ENCODE data around the gene SPINT2. TPM values are rescaled to one million over a fixed set of nuclear protein-coding genes. Genes with fewer than 3 reads are reported as not detected.
A peak's percentile ranks its signal among the peaks of the same experiment; 100 is the strongest.

Gene SPINT2
- total RNA-seq, 4 donors from 2014 or later: 11.8 to 72.8 (median 29.4) TPM

- intact Hi-C loops (cut with DNase I; ENCODE audit: low total_unique reads): no loop called here
- Histone ChIP-seq H3K27me3 (no peaks in the 10 kb centered on the region), H3K4me1 (peaks cover 0 to 9% of the 10 kb centered on the region in 2 donors), H3K27ac (no peak overlapping the region), H3K9me3 (no peaks in the 10 kb centered on the region), H3K4me3 (no peak overlapping the region), H3K36me3 (no peaks in the 10 kb centered on the region)
- no peak for TF ChIP-seq POLR2A (IDR thresholded peaks at IDR 0.05)
- TF ChIP-seq, protein P1, sequence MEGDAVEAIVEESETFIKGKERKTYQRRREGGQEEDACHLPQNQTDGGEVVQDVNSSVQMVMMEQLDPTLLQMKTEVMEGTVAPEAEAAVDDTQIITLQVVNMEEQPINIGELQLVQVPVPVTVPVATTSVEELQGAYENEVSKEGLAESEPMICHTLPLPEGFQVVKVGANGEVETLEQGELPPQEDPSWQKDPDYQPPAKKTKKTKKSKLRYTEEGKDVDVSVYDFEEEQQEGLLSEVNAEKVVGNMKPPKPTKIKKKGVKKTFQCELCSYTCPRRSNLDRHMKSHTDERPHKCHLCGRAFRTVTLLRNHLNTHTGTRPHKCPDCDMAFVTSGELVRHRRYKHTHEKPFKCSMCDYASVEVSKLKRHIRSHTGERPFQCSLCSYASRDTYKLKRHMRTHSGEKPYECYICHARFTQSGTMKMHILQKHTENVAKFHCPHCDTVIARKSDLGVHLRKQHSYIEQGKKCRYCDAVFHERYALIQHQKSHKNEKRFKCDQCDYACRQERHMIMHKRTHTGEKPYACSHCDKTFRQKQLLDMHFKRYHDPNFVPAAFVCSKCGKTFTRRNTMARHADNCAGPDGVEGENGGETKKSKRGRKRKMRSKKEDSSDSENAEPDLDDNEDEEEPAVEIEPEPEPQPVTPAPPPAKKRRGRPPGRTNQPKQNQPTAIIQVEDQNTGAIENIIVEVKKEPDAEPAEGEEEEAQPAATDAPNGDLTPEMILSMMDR (IDR thresholded peaks at IDR 0.05): no peak
- no peak for DNase-seq
Measured at GRCh38 chr19:38283271-38283670, 18.9 kb downstream of the SPINT2 start.

DNA sequence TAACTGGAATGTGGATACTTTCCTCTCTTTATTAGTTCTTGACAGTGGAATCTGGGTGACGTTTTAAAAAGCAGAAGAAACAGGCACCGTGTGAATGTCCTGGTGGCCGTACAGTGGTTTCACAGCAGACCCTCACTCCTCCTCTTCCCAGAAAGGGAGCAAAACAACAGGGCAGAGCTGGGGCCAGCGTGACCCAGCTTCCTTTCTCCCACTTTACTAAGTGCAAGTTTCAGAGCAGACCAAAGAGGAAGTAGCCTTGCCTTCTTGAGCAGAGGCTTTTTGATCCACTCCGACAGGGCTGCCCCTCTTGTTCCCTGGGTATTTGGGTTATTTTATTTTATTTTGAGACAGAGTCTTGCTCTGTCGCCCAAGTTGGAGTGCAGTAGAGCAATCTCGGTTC is 20.0 kb downstream of the SPINT2 start:
- no peak for DNase-seq
- Histone ChIP-seq H3K4me1 (peaks cover 0 to 4% of the 10 kb centered on the region in 2 donors), H3K36me3 (no peaks in the 10 kb centered on the region), H3K27ac (peak overlapping the region in 1 of 2 donors; percentile 47), H3K4me3 (no peak overlapping the region), H3K9me3 (no peaks in the 10 kb centered on the region), H3K27me3 (no peaks in the 10 kb centered on the region)
- no peak for TF ChIP-seq POLR2A (IDR thresholded peaks at IDR 0.05)
- TF ChIP-seq, protein P1 (IDR thresholded peaks at IDR 0.05): no peak
- intact Hi-C loops (cut with DNase I; ENCODE audit: low total_unique reads): no loop called here

DNA sequence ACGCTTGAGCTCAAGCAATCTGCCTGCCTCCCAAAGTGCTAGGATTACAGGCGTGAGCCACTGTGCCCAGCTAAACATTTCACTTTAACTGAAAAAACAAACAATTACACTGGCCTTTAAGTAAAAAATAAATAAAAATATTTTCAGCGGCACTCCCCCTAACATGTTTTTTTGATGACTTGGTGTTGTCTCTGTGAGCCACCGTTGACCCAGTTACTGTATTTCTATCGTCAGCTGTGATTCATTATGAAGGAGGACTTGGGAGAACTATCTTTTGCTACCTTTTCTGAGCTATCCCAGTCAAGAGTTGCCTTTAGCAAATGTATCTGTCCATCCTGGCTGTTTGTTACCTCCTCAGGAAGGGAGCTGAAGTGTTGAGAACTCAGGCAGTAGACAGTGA is 21.2 kb downstream of the SPINT2 start:
- TF ChIP-seq, protein P1 (IDR thresholded peaks at IDR 0.05): no peak
- no peak for TF ChIP-seq POLR2A (IDR thresholded peaks at IDR 0.05)
- Histone ChIP-seq H3K4me3 (no peak overlapping the region), H3K27me3 (no peaks in the 10 kb centered on the region), H3K36me3 (no peaks in the 10 kb centered on the region), H3K27ac (no peak overlapping the region), H3K9me3 (no peaks in the 10 kb centered on the region), H3K4me1 (peaks cover 0 to 4% of the 10 kb centered on the region in 2 donors)
- intact Hi-C loops (cut with DNase I; ENCODE audit: low total_unique reads): no loop called here
- DNase-seq: no peak

- Histone ChIP-seq H3K27ac (no peak overlapping the region), H3K4me1 (peaks cover 0 to 4% of the 10 kb centered on the region in 2 donors), H3K27me3 (no peaks in the 10 kb centered on the region), H3K4me3 (no peak overlapping the region), H3K36me3 (no peaks in the 10 kb centered on the region), H3K9me3 (no peaks in the 10 kb centered on the region)
- DNase-seq: no peak
- intact Hi-C loops (cut with DNase I; ENCODE audit: low total_unique reads): no loop called here
- TF ChIP-seq, protein P1 (IDR thresholded peaks at IDR 0.05): no peak
- no peak for TF ChIP-seq POLR2A (IDR thresholded peaks at IDR 0.05)
Measured at GRCh38 chr19:38287604-38288003, 23.2 kb downstream of the SPINT2 start.

DNA sequence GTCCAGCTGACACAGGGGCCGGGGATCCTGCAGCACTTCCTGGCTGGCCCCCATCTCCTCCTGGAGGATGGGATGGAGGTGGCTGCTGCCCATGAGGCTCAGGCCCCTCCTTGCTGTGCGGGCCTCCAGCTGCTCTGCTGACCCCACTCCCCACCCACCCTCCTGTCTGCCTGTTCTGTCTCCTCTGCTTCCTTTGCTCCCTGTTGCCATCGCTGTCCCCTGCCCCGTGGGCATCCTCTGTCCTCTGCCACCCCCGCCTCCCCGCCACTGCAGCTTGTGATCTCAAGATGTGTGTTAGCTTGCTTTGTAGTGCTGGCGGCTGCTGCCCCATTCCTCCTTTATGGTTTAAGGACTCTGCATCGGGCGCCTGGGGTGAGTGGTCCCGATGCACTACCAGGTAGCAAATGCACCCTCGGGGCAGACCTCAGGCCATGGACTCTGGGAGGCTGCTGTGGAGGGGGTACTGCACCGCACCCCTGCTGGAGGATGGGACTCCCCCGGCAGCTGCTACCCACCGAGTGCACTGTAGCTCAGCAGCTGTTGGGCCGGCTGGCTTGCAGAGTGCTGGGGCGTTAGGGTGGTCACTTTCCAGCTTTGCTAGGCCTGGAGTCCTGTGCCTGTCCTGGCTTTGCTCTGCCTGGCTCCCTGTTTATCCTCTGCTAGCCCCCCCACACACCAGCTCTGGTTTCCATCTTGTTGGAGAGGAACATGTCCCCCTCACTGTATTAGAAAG is 23.9 kb downstream of the SPINT2 start:
- intact Hi-C loops (cut with DNase I; ENCODE audit: low total_unique reads): no loop called here
- Histone ChIP-seq H3K4me3 (no peak overlapping the region), H3K36me3 (no peaks in the 10 kb centered on the region), H3K27ac (no peak overlapping the region), H3K4me1 (peaks cover 0 to 4% of the 10 kb centered on the region in 2 donors), H3K27me3 (no peaks in the 10 kb centered on the region), H3K9me3 (no peaks in the 10 kb centered on the region)
- no peak for TF ChIP-seq POLR2A (IDR thresholded peaks at IDR 0.05)
- TF ChIP-seq, protein P1 (IDR thresholded peaks at IDR 0.05): no peak
- DNase-seq: no peak
